GM08714 (cell line): ENCODE results near the gene LRRK2.
"Not testable (repeated sequence)": the region's sequence is repeated elsewhere in the genome, so short reads cannot be mapped to it uniquely, and the experiment has no call there.

Experiments
- H3K4me3 ChIP-seq: fragments of 200-500 bp; sonication (Bioruptor generic); 2 replicates; pipeline ENCODE4 v1.5.1; 2014; ENCODE audit warnings: mild to moderate bottlenecking, low read length, inconsistent platforms
- ZNF274 ChIP-seq: IDR thresholded peaks from 2 replicates; pipeline ENCODE4 v1.6.1; 2012; ENCODE audit warnings: mild to moderate bottlenecking, low read depth, low read length

The LRRK2 gene

GRCh38 chr12:40225984-40226602, 1.3 kb downstream of the LRRK2 start:
- peak overlapping the region; percentile 99 for H3K4me3 ChIP-seq

GRCh38 chr12:40226705-40227104, 1.9 kb downstream of the LRRK2 start:
- H3K4me3 ChIP-seq: peak overlapping the region; percentile 96
- TF ChIP-seq ZNF274: no peak

More at GRCh38 chr12:40225984-40226602, 1.3 kb downstream of the LRRK2 start:
- TF ChIP-seq ZNF274: no peak

- no peak for TF ChIP-seq ZNF274
- H3K4me3 ChIP-seq: peak overlapping the region; percentile 96
These were observed 2.6 kb downstream of the LRRK2 start for GRCh38 chr12:40227447-40227846.

- TF ChIP-seq ZNF274: no peak
- peak overlapping the region; percentile 17; the same call in 1 of the 2 replicates for H3K4me3 ChIP-seq
These were observed 3.9 kb downstream of the LRRK2 start for GRCh38 chr12:40228727-40229126.

- H3K4me3 ChIP-seq: peak overlapping the region; percentile 28; the same call in 1 of the 2 replicates
- no peak for TF ChIP-seq ZNF274
These were observed 5.2 kb downstream of the LRRK2 start for GRCh38 chr12:40229690-40230651.

- H3K4me3 ChIP-seq: no peak overlapping the region; the same call in 1 of the 2 replicates
- no peak for TF ChIP-seq ZNF274
These were observed 7.8 kb downstream of the LRRK2 start for GRCh38 chr12:40232602-40233001.

- H3K4me3 ChIP-seq: no peak overlapping the region
- no peak for TF ChIP-seq ZNF274
These were observed 9.1 kb downstream of the LRRK2 start for GRCh38 chr12:40233741-40234367.

GRCh38 chr12:40236357-40236850, 11.6 kb downstream of the LRRK2 start:
- no peak for TF ChIP-seq ZNF274
- H3K4me3 ChIP-seq: no peak overlapping the region

- TF ChIP-seq ZNF274: no peak
- H3K4me3 ChIP-seq: no peak overlapping the region
These were observed 13.6 kb downstream of the LRRK2 start for GRCh38 chr12:40238266-40238902.

GRCh38 chr12:40238979-40239378, 14.2 kb downstream of the LRRK2 start:
- no peak overlapping the region for H3K4me3 ChIP-seq
- TF ChIP-seq ZNF274: no peak

- H3K4me3 ChIP-seq: no peak overlapping the region
- TF ChIP-seq ZNF274: no peak
These were observed 16.0 kb downstream of the LRRK2 start for GRCh38 chr12:40240779-40241178.

- TF ChIP-seq ZNF274: no peak
- H3K4me3 ChIP-seq: no peak overlapping the region
These were observed 16.9 kb downstream of the LRRK2 start for GRCh38 chr12:40241741-40242140.

GRCh38 chr12:40244526-40245156, 19.8 kb downstream of the LRRK2 start:
- H3K4me3 ChIP-seq: not testable (repeated sequence)
